ENCODE results near the gene MRAS.

MRAS gene

GRCh38 chr3:138347960-138348753, at the start of gene MRAS:
Gene MRAS, plus strand, starts transcription at chr3:138348579. Its CDS starts 24,305 bp downstream, at chr3:138372884.
- Mint-ChIP-seq H3K27ac (ENCODE audit: low read depth) (no peak within 1 kb of the TSS), H3K36me3 (ENCODE audit: insufficient read depth) (no peaks in the 10 kb centered on the region), H3K4me1 (peaks cover 5% of the 10 kb centered on the region), H3K27me3 (peaks cover 50% of the 10 kb centered on the region), H3K9me3 (no peaks in the 10 kb centered on the region), H3K4me3 (peak within 1 kb of the TSS; percentile 76)
- no peak for DNase-seq (ENCODE audit: low spot score in 2 of 2)
- ATAC-seq (replicated peaks; ENCODE audit: extremely low read depth, poor library complexity, severe bottlenecking): peak; percentile 36

GRCh38 chr3:138300647-138301046, 47.7 kb upstream of the MRAS start:
- no peak for DNase-seq (ENCODE audit: low spot score in 2 of 2)

GRCh38 chr3:138303474-138303873, 44.9 kb upstream of the MRAS start:
- Mint-ChIP-seq H3K27ac (ENCODE audit: low read depth) (no peak overlapping the region), H3K36me3 (ENCODE audit: insufficient read depth) (peaks cover 5% of the 10 kb centered on the region), H3K4me1 (no peaks in the 10 kb centered on the region), H3K27me3 (peaks cover 16% of the 10 kb centered on the region), H3K9me3 (peaks cover 12% of the 10 kb centered on the region), H3K4me3 (no peak overlapping the region)
- no peak for ATAC-seq (replicated peaks; ENCODE audit: extremely low read depth, poor library complexity, severe bottlenecking)
- no peak for DNase-seq (ENCODE audit: low spot score in 2 of 2)

More at GRCh38 chr3:138300647-138301046, 47.7 kb upstream of the MRAS start:
- Mint-ChIP-seq H3K4me3 (no peak overlapping the region), H3K9me3 (no peaks in the 10 kb centered on the region), H3K36me3 (ENCODE audit: insufficient read depth) (peaks cover 12% of the 10 kb centered on the region), H3K4me1 (no peaks in the 10 kb centered on the region), H3K27ac (ENCODE audit: low read depth) (no peak overlapping the region), H3K27me3 (no peaks in the 10 kb centered on the region)
- ATAC-seq (replicated peaks; ENCODE audit: extremely low read depth, poor library complexity, severe bottlenecking): no peak

- Mint-ChIP-seq H3K27me3 (peaks cover 50% of the 10 kb centered on the region), H3K36me3 (ENCODE audit: insufficient read depth) (no peaks in the 10 kb centered on the region), H3K4me3 (no peak overlapping the region), H3K9me3 (peaks cover 26% of the 10 kb centered on the region), H3K27ac (ENCODE audit: low read depth) (no peak overlapping the region), H3K4me1 (no peaks in the 10 kb centered on the region)
- ATAC-seq (replicated peaks; ENCODE audit: extremely low read depth, poor library complexity, severe bottlenecking): no peak
- no peak for DNase-seq (ENCODE audit: low spot score in 2 of 2)
Observed at GRCh38 chr3:138307899-138308298, 40.5 kb upstream of the MRAS start.

GRCh38 chr3:138308783-138309182, 39.6 kb upstream of the MRAS start:
- Mint-ChIP-seq H3K9me3 (peaks cover 26% of the 10 kb centered on the region), H3K27ac (ENCODE audit: low read depth) (no peak overlapping the region), H3K27me3 (peaks cover 51% of the 10 kb centered on the region), H3K4me1 (no peaks in the 10 kb centered on the region), H3K4me3 (no peak overlapping the region), H3K36me3 (ENCODE audit: insufficient read depth) (no peaks in the 10 kb centered on the region)
- DNase-seq (ENCODE audit: low spot score in 2 of 2): no peak
- no peak for ATAC-seq (replicated peaks; ENCODE audit: extremely low read depth, poor library complexity, severe bottlenecking)

- H3K9me3 Mint-ChIP-seq: peaks cover 26% of the 10 kb centered on the region
- ATAC-seq (replicated peaks; ENCODE audit: extremely low read depth, poor library complexity, severe bottlenecking) (no peak), DNase-seq (ENCODE audit: low spot score in 2 of 2) (no peak)
- H3K4me1 Mint-ChIP-seq: no peaks in the 10 kb centered on the region
- peaks cover 51% of the 10 kb centered on the region for H3K27me3 Mint-ChIP-seq
- no peak overlapping the region for H3K27ac Mint-ChIP-seq (ENCODE audit: low read depth)
- H3K4me3 Mint-ChIP-seq: no peak overlapping the region
- no peaks in the 10 kb centered on the region for H3K36me3 Mint-ChIP-seq (ENCODE audit: insufficient read depth)
Observed at GRCh38 chr3:138310494-138310893, 37.9 kb upstream of the MRAS start.

- H3K27ac Mint-ChIP-seq (ENCODE audit: low read depth): no peak overlapping the region
- no peak overlapping the region for H3K4me3 Mint-ChIP-seq
- peaks cover 32% of the 10 kb centered on the region for H3K27me3 Mint-ChIP-seq
- H3K4me1 Mint-ChIP-seq: no peaks in the 10 kb centered on the region
- no peak for ATAC-seq (replicated peaks; ENCODE audit: extremely low read depth, poor library complexity, severe bottlenecking)
- DNase-seq (ENCODE audit: low spot score in 2 of 2): no peak
- H3K9me3 Mint-ChIP-seq: peaks cover 13% of the 10 kb centered on the region
- no peaks in the 10 kb centered on the region for H3K36me3 Mint-ChIP-seq (ENCODE audit: insufficient read depth)
Observed at GRCh38 chr3:138314751-138315150, 33.6 kb upstream of the MRAS start.

- ATAC-seq (replicated peaks; ENCODE audit: extremely low read depth, poor library complexity, severe bottlenecking) (no peak), DNase-seq (ENCODE audit: low spot score in 2 of 2) (no peak)
- H3K27ac Mint-ChIP-seq (ENCODE audit: low read depth): no peak overlapping the region
- no peaks in the 10 kb centered on the region for H3K36me3 Mint-ChIP-seq (ENCODE audit: insufficient read depth)
- H3K27me3 Mint-ChIP-seq: peaks cover 23% of the 10 kb centered on the region
- no peak overlapping the region for H3K4me3 Mint-ChIP-seq
- H3K4me1 Mint-ChIP-seq: no peaks in the 10 kb centered on the region
- H3K9me3 Mint-ChIP-seq: no peaks in the 10 kb centered on the region
Observed at GRCh38 chr3:138317687-138318086, 30.7 kb upstream of the MRAS start.

GRCh38 chr3:138323971-138324370, 24.4 kb upstream of the MRAS start:
- peaks cover 20% of the 10 kb centered on the region for H3K27me3 Mint-ChIP-seq
- no peaks in the 10 kb centered on the region for H3K9me3 Mint-ChIP-seq
- no peak overlapping the region for H3K27ac Mint-ChIP-seq (ENCODE audit: low read depth)
- peaks cover 2% of the 10 kb centered on the region for H3K36me3 Mint-ChIP-seq (ENCODE audit: insufficient read depth)
- ATAC-seq (replicated peaks; ENCODE audit: extremely low read depth, poor library complexity, severe bottlenecking): no peak
- peaks cover 10% of the 10 kb centered on the region for H3K4me1 Mint-ChIP-seq
- no peak for DNase-seq (ENCODE audit: low spot score in 2 of 2)
- H3K4me3 Mint-ChIP-seq: no peak overlapping the region

GRCh38 chr3:138325990-138326389, 22.4 kb upstream of the MRAS start:
- Mint-ChIP-seq H3K36me3 (ENCODE audit: insufficient read depth) (peaks cover 12% of the 10 kb centered on the region), H3K4me1 (peaks cover 23% of the 10 kb centered on the region), H3K27ac (ENCODE audit: low read depth) (no peak overlapping the region)

GRCh38 chr3:138326866-138327595, 21.3 kb upstream of the MRAS start:
- Mint-ChIP-seq H3K4me1 (peaks cover 23% of the 10 kb centered on the region), H3K9me3 (no peaks in the 10 kb centered on the region), H3K36me3 (ENCODE audit: insufficient read depth) (peaks cover 12% of the 10 kb centered on the region), H3K4me3 (no peak overlapping the region), H3K27ac (ENCODE audit: low read depth) (no peak overlapping the region), H3K27me3 (no peaks in the 10 kb centered on the region)
- DNase-seq (ENCODE audit: low spot score in 2 of 2): no peak
- no peak for ATAC-seq (replicated peaks; ENCODE audit: extremely low read depth, poor library complexity, severe bottlenecking)

More at GRCh38 chr3:138325990-138326389, 22.4 kb upstream of the MRAS start:
- H3K27me3 Mint-ChIP-seq: peaks cover 10% of the 10 kb centered on the region
- no peaks in the 10 kb centered on the region for H3K9me3 Mint-ChIP-seq
- no peak for DNase-seq (ENCODE audit: low spot score in 2 of 2)
- H3K4me3 Mint-ChIP-seq: no peak overlapping the region
- ATAC-seq (replicated peaks; ENCODE audit: extremely low read depth, poor library complexity, severe bottlenecking): no peak

- no peaks in the 10 kb centered on the region for H3K27me3 Mint-ChIP-seq
- H3K9me3 Mint-ChIP-seq: no peaks in the 10 kb centered on the region
- DNase-seq (ENCODE audit: low spot score in 2 of 2) (no peak), ATAC-seq (replicated peaks; ENCODE audit: extremely low read depth, poor library complexity, severe bottlenecking) (no peak)
- peaks cover 26% of the 10 kb centered on the region for H3K4me1 Mint-ChIP-seq
- H3K27ac Mint-ChIP-seq (ENCODE audit: low read depth): no peak overlapping the region
- H3K4me3 Mint-ChIP-seq: no peak overlapping the region
- peaks cover 12% of the 10 kb centered on the region for H3K36me3 Mint-ChIP-seq (ENCODE audit: insufficient read depth)
Observed at GRCh38 chr3:138327831-138328230, 20.5 kb upstream of the MRAS start.

- Mint-ChIP-seq H3K9me3 (no peaks in the 10 kb centered on the region), H3K4me1 (peaks cover 28% of the 10 kb centered on the region), H3K4me3 (peak overlapping the region; percentile 83), H3K36me3 (ENCODE audit: insufficient read depth) (peaks cover 12% of the 10 kb centered on the region), H3K27me3 (no peaks in the 10 kb centered on the region), H3K27ac (ENCODE audit: low read depth) (no peak overlapping the region)
- ATAC-seq (replicated peaks; ENCODE audit: extremely low read depth, poor library complexity, severe bottlenecking): no peak
- no peak for DNase-seq (ENCODE audit: low spot score in 2 of 2)
Observed at GRCh38 chr3:138328341-138328740, 20.0 kb upstream of the MRAS start.

All from central memory CD8-positive, alpha-beta T cell (primary cell).